SK-N-DZ (cell line): ENCODE data around the gene RHO. TPM values are rescaled to one million over a fixed set of nuclear protein-coding genes. Genes with fewer than 3 reads are reported as not detected.
"Not testable (repeated sequence)": the region's sequence is repeated elsewhere in the genome, so short reads cannot be mapped to it uniquely, and the experiment has no call there.

Experiments
- DNase-seq: peaks from one replicate; pipeline ENCODE4 v3.0.0-alpha.2; 2015; ENCODE audit warnings: low spot score
- polyA plus RNA-seq, 2 experiments: library from polyadenylated mRNA; depleted of rRNA; stranded (reverse); fragments of >200 nt; gene quantifications; 2 replicates each; pipeline ENCODE4 v1.2.3, GENCODE V29; 2014

Gene RHO
- polyA plus RNA-seq (2014; cell fraction: cytosol; rRNA removed): not detected in 2 replicates
- not detected in 2 replicates for polyA plus RNA-seq (2014; cell fraction: nucleus; rRNA removed)

GRCh38 chr3:129528589-129529100, at the start of gene RHO:
Gene RHO, plus strand, starts transcription at chr3:129528639. Its CDS starts 95 bp downstream, at chr3:129528734.
- DNase-seq: no peak

GRCh38 chr3:129481225-129481765, 47.1 kb upstream of the RHO start:
- DNase-seq: peak; percentile 77

- peak; percentile 37 for DNase-seq
These were observed 46.6 kb upstream of the RHO start for GRCh38 chr3:129481766-129482332.

GRCh38 chr3:129482721-129483120, 45.7 kb upstream of the RHO start:
- DNase-seq: peak; percentile 22

- no peak for DNase-seq
These were observed 44.6 kb upstream of the RHO start for GRCh38 chr3:129483870-129484269.

GRCh38 chr3:129485146-129485545, 43.3 kb upstream of the RHO start:
- DNase-seq: not testable (repeated sequence)

- DNase-seq: no peak
These were observed 42.4 kb upstream of the RHO start for GRCh38 chr3:129485721-129486663.

- DNase-seq: no peak
These were observed 41.8 kb upstream of the RHO start for GRCh38 chr3:129486664-129487035.

GRCh38 chr3:129487183-129487867, 41.1 kb upstream of the RHO start:
- no peak for DNase-seq

- DNase-seq: not testable (repeated sequence)
These were observed 40.5 kb upstream of the RHO start for GRCh38 chr3:129487868-129488335.

GRCh38 chr3:129489258-129489657, 39.2 kb upstream of the RHO start:
- DNase-seq: not testable (repeated sequence)

GRCh38 chr3:129490273-129490675, 38.2 kb upstream of the RHO start:
- DNase-seq: peak; percentile 81

GRCh38 chr3:129491077-129491476, 37.4 kb upstream of the RHO start:
- DNase-seq: not testable (repeated sequence)

GRCh38 chr3:129491794-129492193, 36.6 kb upstream of the RHO start:
- DNase-seq: no peak

- DNase-seq: no peak
These were observed 35.7 kb upstream of the RHO start for GRCh38 chr3:129492691-129493090.

GRCh38 chr3:129493206-129493605, 35.2 kb upstream of the RHO start:
- no peak for DNase-seq

GRCh38 chr3:129494499-129494898, 33.9 kb upstream of the RHO start:
- DNase-seq: not testable (repeated sequence)

- DNase-seq: not testable (repeated sequence)
These were observed 33.3 kb upstream of the RHO start for GRCh38 chr3:129495006-129495639.

GRCh38 chr3:129497876-129498275, 30.6 kb upstream of the RHO start:
- DNase-seq: not testable (repeated sequence)

GRCh38 chr3:129498603-129499488, 29.6 kb upstream of the RHO start:
- DNase-seq: not testable (repeated sequence)
